K562 (cell line): ENCODE measurements around the gene TMEM14C. TPM values are rescaled to one million over a fixed set of nuclear protein-coding genes. Genes with fewer than 3 reads are reported as not detected.

ENCODE experiments used
- ATAC-seq: fragments of 200-7000 bp; cut with Tn5 transposase; 3 replicates; pipeline ENCODE4 v1.9.1; 2020; ENCODE audit warnings: moderate library complexity
- BruUV-seq: library from RNA; stranded (reverse); fragments of 400-500 nt; replicated peaks from 2 replicates; lab custom pipeline; 2021; lab: Mats Ljungman, UMichigan
- CTCF ChIA-PET: fragments of 300-600 bp; formaldehyde crosslinking; extraction: SDS; loops from one replicate; lab custom pipeline; 2021; ENCODE audit warnings: low intra/inter-chr PET ratio; lab: Yijun Ruan, JAX
- POLR2A ChIA-PET: fragments of 300-600, 350-650 bp; sonication (Branson Sonifier 250); formaldehyde crosslinking; extraction: SDS; loops from one replicate; lab custom pipeline; 2021; ENCODE audit warnings: antibody characterized with exemption, inconsistent platforms; lab: Yijun Ruan, JAX
- DNase-seq, 4 experiments: peaks; one replicate each; pipeline versions ENCODE4 v3.0.0 to v3.0.0-alpha.2; 2011 to 2018; ENCODE audit warnings: low spot score in 3 of 4, mixed read lengths in 3 of 4; ENCODE audit errors: extremely low read depth in 1 of 4
- FAIRE-seq: peaks from 2 replicates; lab custom pipeline; 2011; peaks lifted over from hg19 to GRCh38; lab: Jason Lieb, UNC
- H2AFZ ChIP-seq: 2 replicates; pipeline ENCODE4 v1.6.0; 2011; ENCODE audit warnings: low read depth, low read length, control low read depth, inconsistent platforms
- H3K27ac ChIP-seq: fragments of 200-600 bp; 3 replicates; pipeline ENCODE4 v1.8.0; 2011; ENCODE audit warnings: low read depth, mild to moderate bottlenecking, control low read depth, inconsistent platforms, low read length, moderate library complexity, mixed read lengths; ENCODE audit errors: extremely low read depth
- H3K27me3 ChIP-seq, 2 experiments: fragments of 300-600 bp in 1 of 2; 2 replicates in 1 of 2; 3 replicates in 1 of 2; pipeline versions ENCODE4 v1.6.0 to v1.8.0; 2011; ENCODE audit warnings: inconsistent platforms in 2 of 2, low read length in 2 of 2, mild to moderate bottlenecking in 1 of 2, mixed read lengths in 1 of 2, moderate library complexity in 1 of 2; ENCODE audit not compliant: control insufficient read depth in 2 of 2, insufficient read depth in 2 of 2
- H3K36me3 ChIP-seq: fragments of 300-600 bp; 3 replicates; pipeline ENCODE4 v1.8.0; 2011; ENCODE audit warnings: mild to moderate bottlenecking, low read length, inconsistent platforms; ENCODE audit not compliant: control insufficient read depth, insufficient read depth
- H3K4me1 ChIP-seq, 2 experiments: fragments of 200-600 bp in 1 of 2; replicated peaks in 1 of 2; 2 replicates in 1 of 2; 3 replicates in 1 of 2; pipeline versions ENCODE4 v1.5.1 to v1.8.0; 2011; ENCODE audit warnings: inconsistent platforms in 2 of 2, low read length in 2 of 2, mild to moderate bottlenecking in 1 of 2, mixed read lengths in 1 of 2, moderate library complexity in 1 of 2; ENCODE audit not compliant: control insufficient read depth in 2 of 2, insufficient read depth in 2 of 2
- H3K4me2 ChIP-seq: 2 replicates; pipeline ENCODE4 v1.6.1; 2011; ENCODE audit warnings: low read length, control low read depth, inconsistent platforms, mixed read lengths; ENCODE audit not compliant: insufficient read depth
- H3K4me3 ChIP-seq: fragments of 200-600 bp; sonication (generic), shearing (Covaris generic); 2 replicates; pipeline ENCODE4 v1.5.1; 2016; ENCODE audit warnings: control low read depth, inconsistent platforms
- H3K79me2 ChIP-seq: fragments of 200-600 bp; 3 replicates; pipeline ENCODE4 v1.8.0; 2011; ENCODE audit warnings: low read length, inconsistent platforms; ENCODE audit not compliant: control insufficient read depth, insufficient read depth
- H3K9ac ChIP-seq, 2 experiments: 2 replicates each; pipeline versions ENCODE4 v1.6.0 to v1.6.1; 2011; ENCODE audit warnings: low read depth in 2 of 2, low read length in 2 of 2, control low read depth in 1 of 2, inconsistent platforms in 1 of 2, mild to moderate bottlenecking in 1 of 2, mixed read lengths in 1 of 2; ENCODE audit not compliant: insufficient read depth in 1 of 2
- H3K9me1 ChIP-seq: one replicate; pipeline ENCODE4 v1.6.0; 2011; ENCODE audit warnings: inconsistent platforms, mild to moderate bottlenecking, low read length, moderate library complexity; ENCODE audit not compliant: control insufficient read depth, insufficient read depth
- H3K9me3 ChIP-seq: replicated peaks from 2 replicates; pipeline ENCODE4 v1.5.1; 2011; ENCODE audit warnings: low read depth, low read length, inconsistent platforms; ENCODE audit not compliant: control insufficient read depth, insufficient read depth
- H4K20me1 ChIP-seq: replicated peaks from 2 replicates; pipeline ENCODE4 v1.6.1; 2011; ENCODE audit warnings: low read length, inconsistent platforms, mixed read lengths; ENCODE audit not compliant: control insufficient read depth, insufficient read depth
- CEBPB ChIP-seq: fragments of 450-650 bp; IDR thresholded peaks from 2 replicates; pipeline ENCODE4 v1.6.1; 2016; ENCODE audit warnings: missing genetic modification characterization, missing compliant biosample characterization
- FOXA3 ChIP-seq, 2 experiments: fragments of 450-650 bp in 1 of 2; sonication (generic) in 1 of 2; formaldehyde crosslinking; IDR thresholded peaks in 1 of 2; conservative IDR thresholded peaks in 1 of 2; 2 replicates each; pipeline versions ENCODE4 v1.4.0 to v1.8.0; 2020 to 2022; ENCODE audit warnings: mild to moderate bottlenecking in 2 of 2, missing genetic modification reagents in 1 of 2
- FOXJ3 ChIP-seq: sonication (generic); formaldehyde crosslinking; IDR thresholded peaks from 2 replicates; pipeline ENCODE4 v1.4.0; 2020; ENCODE audit warnings: mild to moderate bottlenecking, missing genetic modification reagents
- SLC30A9 ChIP-seq: fragments of 250-450 bp; sonication (Bioruptor Pico); IDR thresholded peaks from 2 replicates; pipeline ENCODE4 v1.8.0; 2022; ENCODE audit warnings: mild to moderate bottlenecking, moderate library complexity
- SRSF1 ChIP-seq: fragments of 200-400 bp; formaldehyde crosslinking; IDR thresholded peaks from 2 replicates; pipeline ENCODE4 v1.6.1; 2017; ENCODE audit warnings: mild to moderate bottlenecking, low read depth, low read length, moderate library complexity
- TAF1 ChIP-seq: IDR thresholded peaks from 2 replicates; pipeline ENCODE4 v1.6.1; 2011; ENCODE audit warnings: mild to moderate bottlenecking, low read length, moderate library complexity; ENCODE audit not compliant: insufficient read depth, control insufficient read depth, severe bottlenecking; ENCODE audit errors: extremely low read depth
- ZFX ChIP-seq: sonication (generic); formaldehyde crosslinking; IDR thresholded peaks from 2 replicates; pipeline ENCODE4 v1.8.0; 2022; ENCODE audit warnings: mild to moderate bottlenecking, missing genetic modification reagents, moderate library complexity
- ZNF175 ChIP-seq: fragments of 200-800 bp; sonication (Bioruptor generic); IDR thresholded peaks from 2 replicates; pipeline ENCODE4 v1.6.1; 2016; ENCODE audit warnings: low read depth, mild to moderate bottlenecking, missing genetic modification characterization, missing compliant biosample characterization
- ZNF407 ChIP-seq: fragments of 450-650 bp; IDR thresholded peaks from 2 replicates; pipeline ENCODE4 v1.6.1; 2016; ENCODE audit warnings: low read depth
- WGBS: fragments of 100-300 bp; shearing (Covaris generic); methylation state at CpG from one replicate; pipeline ENCODE4 v1.1.6; 2016; ENCODE audit warnings: low coverage, mixed read lengths; ENCODE audit not compliant: insufficient coverage; ENCODE audit errors: missing lambda C conversion rate; 5-methylcytosine and 5-hydroxymethylcytosine counted together
- in situ Hi-C: fragments of 300-500 bp; cut with MboI; formaldehyde crosslinking; loops from 4 replicates; pipeline ENCODE4 v1.15.0; 2018; ENCODE audit warnings: inconsistent platforms, mixed read lengths
- intact Hi-C: fragments of 100-400 bp; cut with micrococcal nuclease; formaldehyde crosslinking; loops from 2 replicates; pipeline ENCODE4 v1.14.2; 2022
- polyA plus RNA-seq, 8 experiments: library from polyadenylated mRNA; depleted of rRNA in 4 of 8; stranded (reverse) in 5 of 8; unstranded in 3 of 8; fragments of >200 nt; fragmentation: Nextera tagmentation in 2 of 8; fragmentation: Illumina TruSeq in 1 of 8; extraction: Ambion mirVana in 2 of 8; extraction: Trizol in 1 of 8; gene quantifications; 2 replicates each; pipeline versions ENCODE4 v1.2.1 to v1.2.3, GENCODE V29; 2011 to 2014; ENCODE audit warnings: inconsistent platforms in 1 of 8, missing spikeins in 1 of 8
- total RNA-seq, 7 experiments: library from RNA; depleted of rRNA in 6 of 7; stranded (reverse); fragments of >200 nt in 6 of 7; fragmentation: Illumina TruSeq in 2 of 7; extraction: Trizol in 2 of 7; gene quantifications; 2 replicates each; pipeline versions ENCODE4 v1.2.1 to v1.2.3, GENCODE V29; 2011 to 2021; ENCODE audit warnings: low replicate concordance in 1 of 7
- TF ChIP-seq, protein P1 (sequence below): fragments of 450-650 bp; IDR thresholded peaks from 2 replicates; pipeline ENCODE4 v1.6.1; 2017; ENCODE audit warnings: antibody characterized with exemption

Gene TMEM14C
- total and polyA plus RNA-seq, 9 of the 15 experiments (the other 6 are each of a cell fraction or from before 2014, with no cell fraction given), result 151 to 496 (median 263) TPM

DNA sequence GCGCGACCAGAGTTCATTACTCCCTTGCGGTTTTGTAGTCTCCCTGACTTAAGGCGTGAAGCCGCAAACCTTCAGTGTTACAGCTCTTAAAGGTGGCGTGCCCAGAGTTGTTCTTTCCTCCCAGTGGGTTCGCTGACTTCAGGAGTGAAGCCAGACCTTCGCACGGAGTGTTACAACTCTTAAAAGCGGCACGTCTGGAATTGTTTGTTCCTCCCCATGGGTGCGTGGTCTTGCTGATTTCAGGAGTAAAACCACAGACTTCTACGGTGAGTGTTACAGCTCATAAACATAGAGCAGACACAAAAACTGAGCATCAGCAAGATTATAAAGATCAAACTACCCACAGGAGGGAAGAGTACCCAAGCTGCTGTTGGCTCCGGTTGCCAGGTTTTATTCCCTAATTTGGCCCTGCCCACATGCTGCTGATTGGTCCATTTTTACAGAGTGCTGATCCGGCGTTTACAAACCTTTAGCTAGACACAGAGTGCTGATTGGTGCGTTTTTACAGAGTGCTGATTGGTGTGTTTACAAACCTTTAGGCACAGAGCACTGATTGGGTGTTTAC lies 10.4 kb downstream of the TMEM14C start (continued):
- TF ChIP-seq ZNF407, result no peak

- WGBS, result 93% methylated on average over 3 of the region's 3 CpGs
- Histone ChIP-seq H3K9me1 (no peaks in the 10 kb centered on the region), H3K27ac (no peak overlapping the region), H3K9me3 (no peaks in the 10 kb centered on the region), H2AFZ (no peak overlapping the region), H3K4me1 (no peaks in the 10 kb centered on the region), H3K4me2 (no peak overlapping the region), H3K79me2 (no peaks in the 10 kb centered on the region), H4K20me1 (no peaks in the 10 kb centered on the region), H3K36me3 (peaks cover 47% of the 10 kb centered on the region), H3K27me3 (no peaks in the 10 kb centered on the region), H3K4me3 (no peak overlapping the region), H3K9ac (no peak overlapping the region)
- no peak for ATAC-seq
- CTCF ChIA-PET, result no interaction called here
- DNase-seq, result no peak
- no peak for FAIRE-seq
- BruUV-seq, result no TSS peak
- in situ Hi-C loops (no loop called here), intact Hi-C loops (no loop called here)
- POLR2A ChIA-PET, result interaction anchor here (0.7 to 7.5 kb wide), 5 partner anchors 8 to 15 kb away, joined by 3 to 48 read pairs (median 7); partner anchors contain the start of gene TMEM14C
- TF ChIP-seq SRSF1, result no peak
- no peak for TF ChIP-seq SLC30A9 (CRISPR knock-in tag)
- no peak for TF ChIP-seq ZFX (CRISPR knock-in tag)
- no peak for TF ChIP-seq TAF1
- TF ChIP-seq ZNF175 (CRISPR knock-in tag), result no peak
- TF ChIP-seq, protein P1, sequence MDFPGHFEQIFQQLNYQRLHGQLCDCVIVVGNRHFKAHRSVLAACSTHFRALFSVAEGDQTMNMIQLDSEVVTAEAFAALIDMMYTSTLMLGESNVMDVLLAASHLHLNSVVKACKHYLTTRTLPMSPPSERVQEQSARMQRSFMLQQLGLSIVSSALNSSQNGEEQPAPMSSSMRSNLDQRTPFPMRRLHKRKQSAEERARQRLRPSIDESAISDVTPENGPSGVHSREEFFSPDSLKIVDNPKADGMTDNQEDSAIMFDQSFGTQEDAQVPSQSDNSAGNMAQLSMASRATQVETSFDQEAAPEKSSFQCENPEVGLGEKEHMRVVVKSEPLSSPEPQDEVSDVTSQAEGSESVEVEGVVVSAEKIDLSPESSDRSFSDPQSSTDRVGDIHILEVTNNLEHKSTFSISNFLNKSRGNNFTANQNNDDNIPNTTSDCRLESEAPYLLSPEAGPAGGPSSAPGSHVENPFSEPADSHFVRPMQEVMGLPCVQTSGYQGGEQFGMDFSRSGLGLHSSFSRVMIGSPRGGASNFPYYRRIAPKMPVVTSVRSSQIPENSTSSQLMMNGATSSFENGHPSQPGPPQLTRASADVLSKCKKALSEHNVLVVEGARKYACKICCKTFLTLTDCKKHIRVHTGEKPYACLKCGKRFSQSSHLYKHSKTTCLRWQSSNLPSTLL, result no peak
- no peak for TF ChIP-seq FOXA3 (CRISPR knock-in tag; conservative IDR thresholded peaks at IDR 0.05 in 1 of 2, IDR thresholded peaks at IDR 0.05 in 1 of 2)
- TF ChIP-seq FOXJ3 (CRISPR knock-in tag), result no peak
- no peak for TF ChIP-seq CEBPB (tag)
Observed at GRCh38 chr6:10733863-10734262, 11.0 kb downstream of the TMEM14C start.
